Parathyroid adenoma (tissue), 2 donors: Measurements from ENCODE around the gene CAPN6.

Source experiments
- H2AFZ ChIP-seq: fragments of 300-600 bp; sonication (generic); one replicate; pipeline ENCODE4 v1.7.0; 2017; ENCODE audit warnings: antibody characterized with exemption, mild to moderate bottlenecking
- H3K27ac ChIP-seq: fragments of 300-600 bp; sonication (generic); one replicate; pipeline ENCODE4 v1.7.0; 2017
- H3K27me3 ChIP-seq: fragments of 300-600 bp; sonication (generic); one replicate; pipeline ENCODE4 v1.7.0; 2017; ENCODE audit warnings: low read length; ENCODE audit not compliant: control insufficient read depth, insufficient read depth
- H3K36me3 ChIP-seq: fragments of 300-600 bp; sonication (generic); one replicate; pipeline ENCODE4 v1.7.0; 2017; ENCODE audit warnings: low read length; ENCODE audit not compliant: control insufficient read depth, insufficient read depth
- H3K4me1 ChIP-seq: fragments of 300-600 bp; sonication (generic); one replicate; pipeline ENCODE4 v1.7.0; 2017; ENCODE audit warnings: control low read depth
- H3K4me2 ChIP-seq: fragments of 300-600 bp; sonication (generic); one replicate; pipeline ENCODE4 v1.7.0; 2017; ENCODE audit warnings: low read length
- H3K4me3 ChIP-seq: fragments of 300-600 bp; sonication (generic); one replicate; pipeline ENCODE4 v1.7.0; 2017; ENCODE audit warnings: low read depth, low read length
- H3K79me2 ChIP-seq: fragments of 300-600 bp; sonication (generic); one replicate; pipeline ENCODE4 v1.7.0; 2017; ENCODE audit warnings: control low read depth
- H3K9ac ChIP-seq: fragments of 300-600 bp; sonication (generic); one replicate; pipeline ENCODE4 v1.7.0; 2017; ENCODE audit warnings: mild to moderate bottlenecking
- H3K9me3 ChIP-seq: fragments of 300-600 bp; sonication (generic); one replicate; pipeline ENCODE4 v1.7.0; 2017; ENCODE audit warnings: low read length; ENCODE audit not compliant: control insufficient read depth
- CTCF ChIP-seq: fragments of 300-600 bp; sonication (generic); IDR thresholded peaks from one replicate; pipeline ENCODE4 v1.7.0; 2017; ENCODE audit warnings: antibody characterized with exemption, mild to moderate bottlenecking
- donor health status: primary hyperparathyroidism.

CAPN6 gene

GRCh38 chrX:111282139-111282538 lies 11.9 kb upstream of the CAPN6 start:
- Histone ChIP-seq H3K9me3 (no peaks in the 10 kb centered on the region), H3K4me3 (no peak overlapping the region), H3K9ac (no peak overlapping the region), H3K4me2 (no peak overlapping the region), H3K36me3 (no peaks in the 10 kb centered on the region), H3K4me1 (no peaks in the 10 kb centered on the region), H3K27me3 (no peaks in the 10 kb centered on the region), H3K27ac (no peak overlapping the region), H3K79me2 (no peaks in the 10 kb centered on the region), H2AFZ (no peak overlapping the region)
- TF ChIP-seq CTCF: no peak

GRCh38 chrX:111268506-111268905 lies 1.8 kb downstream of the CAPN6 start:
- Histone ChIP-seq H3K9ac (no peak overlapping the region), H3K4me3 (no peak overlapping the region), H3K79me2 (no peaks in the 10 kb centered on the region), H3K4me1 (no peaks in the 10 kb centered on the region), H3K36me3 (no peaks in the 10 kb centered on the region), H3K4me2 (no peak overlapping the region), H3K9me3 (no peaks in the 10 kb centered on the region), H3K27me3 (no peaks in the 10 kb centered on the region), H2AFZ (no peak overlapping the region), H3K27ac (no peak overlapping the region)
- no peak for TF ChIP-seq CTCF

- H3K4me3 ChIP-seq: no peak overlapping the region
- H2AFZ ChIP-seq: no peak overlapping the region
- H3K36me3 ChIP-seq: no peaks in the 10 kb centered on the region
- no peaks in the 10 kb centered on the region for H3K27me3 ChIP-seq
- H3K27ac ChIP-seq: no peak overlapping the region
- H3K9me3 ChIP-seq: no peaks in the 10 kb centered on the region
- H3K9ac ChIP-seq: no peak overlapping the region
- no peaks in the 10 kb centered on the region for H3K79me2 ChIP-seq
- H3K4me2 ChIP-seq: no peak overlapping the region
- no peak for TF ChIP-seq CTCF
- H3K4me1 ChIP-seq: no peaks in the 10 kb centered on the region
Measured at GRCh38 chrX:111265486-111265885, 4.8 kb downstream of the CAPN6 start.

- TF ChIP-seq CTCF: no peak
- Histone ChIP-seq H3K27ac (no peak overlapping the region), H3K9ac (no peak overlapping the region), H3K4me2 (no peak overlapping the region), H3K4me1 (no peaks in the 10 kb centered on the region), H2AFZ (no peak overlapping the region), H3K9me3 (no peaks in the 10 kb centered on the region), H3K4me3 (no peak overlapping the region), H3K27me3 (no peaks in the 10 kb centered on the region), H3K36me3 (no peaks in the 10 kb centered on the region), H3K79me2 (no peaks in the 10 kb centered on the region)
Measured at GRCh38 chrX:111264385-111264784, 5.9 kb downstream of the CAPN6 start.

- Histone ChIP-seq H3K27me3 (no peaks in the 10 kb centered on the region), H3K9me3 (no peaks in the 10 kb centered on the region), H2AFZ (no peak overlapping the region), H3K4me3 (no peak overlapping the region), H3K36me3 (no peaks in the 10 kb centered on the region), H3K9ac (no peak overlapping the region), H3K27ac (no peak overlapping the region), H3K4me2 (no peak overlapping the region), H3K4me1 (no peaks in the 10 kb centered on the region), H3K79me2 (no peaks in the 10 kb centered on the region)
- no peak for TF ChIP-seq CTCF
Measured at GRCh38 chrX:111262086-111262485, 8.2 kb downstream of the CAPN6 start.
